Suprapubic skin (tissue), 3 donors: ENCODE results near the gene VEPH1.

ENCODE experiments used
- EP300 ChIP-seq: sonication (generic); formaldehyde crosslinking; IDR thresholded peaks from one replicate; pipeline ENCODE4 v1.6.1; 2017; ENCODE audit warnings: antibody characterized with exemption
- POLR2A ChIP-seq, 2 donors: fragments of 450-650 bp; IDR thresholded peaks; one replicate each; pipeline ENCODE4 v1.6.1; 2017; ENCODE audit warnings: antibody characterized with exemption in 2 of 2, mild to moderate bottlenecking in 2 of 2, moderate library complexity in 2 of 2
- TF ChIP-seq, protein P1 (sequence below), 2 donors: fragments of 200-600 bp in 1 of 2; fragments of 450-650 bp in 1 of 2; sonication (generic) in 1 of 2; IDR thresholded peaks; one replicate each; pipeline ENCODE4 v1.5.1; 2016 to 2019; ENCODE audit warnings: antibody characterized with exemption in 2 of 2, mild to moderate bottlenecking in 1 of 2, moderate library complexity in 1 of 2

DNA sequence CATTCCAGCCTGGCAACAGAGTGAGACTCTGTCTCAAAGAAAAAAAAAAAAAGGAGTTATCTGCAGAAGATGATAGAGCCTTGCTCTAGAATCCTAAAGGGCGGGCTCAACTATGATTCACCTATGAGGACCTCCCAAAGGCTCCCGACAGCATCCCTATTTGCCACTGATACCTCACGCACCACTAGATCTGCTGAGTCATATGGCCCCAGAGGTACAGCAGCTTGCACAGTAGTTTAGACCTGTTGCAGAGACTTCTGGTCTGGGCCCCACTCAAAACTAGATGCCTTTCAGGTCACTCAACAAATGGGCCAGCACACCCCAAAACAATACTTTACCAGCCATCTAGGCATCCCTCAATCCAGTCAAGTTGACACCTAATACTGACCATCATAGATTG is 104.6 kb downstream of the VEPH1 start:
- TF ChIP-seq, protein P1, sequence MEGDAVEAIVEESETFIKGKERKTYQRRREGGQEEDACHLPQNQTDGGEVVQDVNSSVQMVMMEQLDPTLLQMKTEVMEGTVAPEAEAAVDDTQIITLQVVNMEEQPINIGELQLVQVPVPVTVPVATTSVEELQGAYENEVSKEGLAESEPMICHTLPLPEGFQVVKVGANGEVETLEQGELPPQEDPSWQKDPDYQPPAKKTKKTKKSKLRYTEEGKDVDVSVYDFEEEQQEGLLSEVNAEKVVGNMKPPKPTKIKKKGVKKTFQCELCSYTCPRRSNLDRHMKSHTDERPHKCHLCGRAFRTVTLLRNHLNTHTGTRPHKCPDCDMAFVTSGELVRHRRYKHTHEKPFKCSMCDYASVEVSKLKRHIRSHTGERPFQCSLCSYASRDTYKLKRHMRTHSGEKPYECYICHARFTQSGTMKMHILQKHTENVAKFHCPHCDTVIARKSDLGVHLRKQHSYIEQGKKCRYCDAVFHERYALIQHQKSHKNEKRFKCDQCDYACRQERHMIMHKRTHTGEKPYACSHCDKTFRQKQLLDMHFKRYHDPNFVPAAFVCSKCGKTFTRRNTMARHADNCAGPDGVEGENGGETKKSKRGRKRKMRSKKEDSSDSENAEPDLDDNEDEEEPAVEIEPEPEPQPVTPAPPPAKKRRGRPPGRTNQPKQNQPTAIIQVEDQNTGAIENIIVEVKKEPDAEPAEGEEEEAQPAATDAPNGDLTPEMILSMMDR (IDR thresholded peaks at IDR 0.05) = no peak
- TF ChIP-seq POLR2A (IDR thresholded peaks at IDR 0.05) (no peak), EP300 (no peak)
